ENCODE results near the gene LIF. TPM values are rescaled to one million over a fixed set of nuclear protein-coding genes. Genes with fewer than 3 reads are reported as not detected.

LIF gene
- total RNA-seq, 1 donor from 2014 or later = 0.16 TPM

GRCh38 chr22:30293026-30293425, 46.5 kb upstream of the LIF start:
- Histone ChIP-seq H3K27ac (replicated peaks) (peak overlapping the region; percentile 96), H3K27me3 (ENCODE audit: low read depth) (no peaks in the 10 kb centered on the region), H3K9me3 (replicated peaks) (no peaks in the 10 kb centered on the region), H3K4me1 (peaks cover 50% of the 10 kb centered on the region), H3K4me3 (no peak overlapping the region), H3K36me3 (peaks cover 62% of the 10 kb centered on the region)
- DNase-seq = no peak
- intact Hi-C loops (cut with micrococcal nuclease) = no loop called here
- TF ChIP-seq, protein P1, sequence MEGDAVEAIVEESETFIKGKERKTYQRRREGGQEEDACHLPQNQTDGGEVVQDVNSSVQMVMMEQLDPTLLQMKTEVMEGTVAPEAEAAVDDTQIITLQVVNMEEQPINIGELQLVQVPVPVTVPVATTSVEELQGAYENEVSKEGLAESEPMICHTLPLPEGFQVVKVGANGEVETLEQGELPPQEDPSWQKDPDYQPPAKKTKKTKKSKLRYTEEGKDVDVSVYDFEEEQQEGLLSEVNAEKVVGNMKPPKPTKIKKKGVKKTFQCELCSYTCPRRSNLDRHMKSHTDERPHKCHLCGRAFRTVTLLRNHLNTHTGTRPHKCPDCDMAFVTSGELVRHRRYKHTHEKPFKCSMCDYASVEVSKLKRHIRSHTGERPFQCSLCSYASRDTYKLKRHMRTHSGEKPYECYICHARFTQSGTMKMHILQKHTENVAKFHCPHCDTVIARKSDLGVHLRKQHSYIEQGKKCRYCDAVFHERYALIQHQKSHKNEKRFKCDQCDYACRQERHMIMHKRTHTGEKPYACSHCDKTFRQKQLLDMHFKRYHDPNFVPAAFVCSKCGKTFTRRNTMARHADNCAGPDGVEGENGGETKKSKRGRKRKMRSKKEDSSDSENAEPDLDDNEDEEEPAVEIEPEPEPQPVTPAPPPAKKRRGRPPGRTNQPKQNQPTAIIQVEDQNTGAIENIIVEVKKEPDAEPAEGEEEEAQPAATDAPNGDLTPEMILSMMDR (IDR thresholded peaks at IDR 0.05; ENCODE audit: borderline replicate concordance) = no peak

DNA sequence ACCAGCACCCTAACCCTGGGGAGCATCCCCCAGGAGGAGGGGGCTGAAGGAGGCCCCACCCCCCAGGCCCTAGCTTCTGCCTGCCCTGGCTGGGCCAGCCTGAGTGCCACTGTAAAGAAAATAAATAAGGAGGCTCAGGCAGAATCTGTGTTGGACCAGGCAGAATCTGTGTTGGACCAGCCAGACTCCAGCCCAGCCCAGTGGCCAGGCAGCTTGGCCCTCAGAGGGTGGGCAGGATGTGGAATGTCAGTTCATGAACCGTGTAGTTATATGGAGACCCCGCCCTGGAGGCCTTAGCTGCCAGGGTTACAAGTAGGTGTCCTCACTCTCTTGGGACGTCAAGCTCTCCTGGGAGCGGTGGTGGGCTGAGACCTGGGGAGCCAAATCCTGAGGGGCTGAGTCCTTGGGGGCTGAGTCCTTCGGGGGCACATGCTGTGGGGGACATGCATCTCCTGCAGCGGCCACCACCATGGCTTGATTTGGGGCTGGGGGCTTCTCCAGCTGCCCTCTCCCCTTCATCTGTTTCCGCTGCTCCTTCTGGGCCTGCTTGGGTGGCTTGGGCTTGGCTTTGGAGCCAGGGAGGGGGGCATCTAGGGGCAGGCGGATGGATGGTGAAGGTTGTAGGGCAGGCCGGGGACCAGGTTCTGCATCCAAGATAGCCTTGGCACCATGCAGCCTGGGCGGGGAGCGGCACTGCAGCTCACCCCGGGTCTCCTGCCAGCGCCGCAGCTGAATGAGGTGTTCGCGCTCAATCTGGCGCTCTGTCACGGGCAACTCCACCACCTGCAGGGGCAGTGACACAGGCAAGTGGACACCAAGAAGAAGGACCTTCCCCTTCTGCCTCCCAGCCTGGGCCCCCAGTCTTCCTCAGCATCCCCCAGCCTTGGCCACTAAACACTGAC, 45.8 kb upstream of the LIF start:
- Histone ChIP-seq H3K9me3 (replicated peaks) (no peaks in the 10 kb centered on the region), H3K36me3 (peaks cover 55% of the 10 kb centered on the region), H3K27me3 (ENCODE audit: low read depth) (no peaks in the 10 kb centered on the region), H3K27ac (replicated peaks) (peak overlapping the region; percentile 96), H3K4me1 (peaks cover 50% of the 10 kb centered on the region), H3K4me3 (no peak overlapping the region)
- TF ChIP-seq, protein P1 (IDR thresholded peaks at IDR 0.05; ENCODE audit: borderline replicate concordance) = no peak
- DNase-seq = no peak
- intact Hi-C loops (cut with micrococcal nuclease) = no loop called here

- intact Hi-C loops (cut with micrococcal nuclease) = no loop called here
- Histone ChIP-seq H3K9me3 (replicated peaks) (no peaks in the 10 kb centered on the region), H3K4me1 (peaks cover 54% of the 10 kb centered on the region), H3K27ac (replicated peaks) (peak overlapping the region; percentile 96), H3K27me3 (ENCODE audit: low read depth) (no peaks in the 10 kb centered on the region), H3K4me3 (no peak overlapping the region), H3K36me3 (peaks cover 51% of the 10 kb centered on the region)
- TF ChIP-seq, protein P1 (IDR thresholded peaks at IDR 0.05; ENCODE audit: borderline replicate concordance) = no peak
- DNase-seq = peak; percentile 86
Measured at GRCh38 chr22:30291058-30291892, 44.7 kb upstream of the LIF start.

DNA sequence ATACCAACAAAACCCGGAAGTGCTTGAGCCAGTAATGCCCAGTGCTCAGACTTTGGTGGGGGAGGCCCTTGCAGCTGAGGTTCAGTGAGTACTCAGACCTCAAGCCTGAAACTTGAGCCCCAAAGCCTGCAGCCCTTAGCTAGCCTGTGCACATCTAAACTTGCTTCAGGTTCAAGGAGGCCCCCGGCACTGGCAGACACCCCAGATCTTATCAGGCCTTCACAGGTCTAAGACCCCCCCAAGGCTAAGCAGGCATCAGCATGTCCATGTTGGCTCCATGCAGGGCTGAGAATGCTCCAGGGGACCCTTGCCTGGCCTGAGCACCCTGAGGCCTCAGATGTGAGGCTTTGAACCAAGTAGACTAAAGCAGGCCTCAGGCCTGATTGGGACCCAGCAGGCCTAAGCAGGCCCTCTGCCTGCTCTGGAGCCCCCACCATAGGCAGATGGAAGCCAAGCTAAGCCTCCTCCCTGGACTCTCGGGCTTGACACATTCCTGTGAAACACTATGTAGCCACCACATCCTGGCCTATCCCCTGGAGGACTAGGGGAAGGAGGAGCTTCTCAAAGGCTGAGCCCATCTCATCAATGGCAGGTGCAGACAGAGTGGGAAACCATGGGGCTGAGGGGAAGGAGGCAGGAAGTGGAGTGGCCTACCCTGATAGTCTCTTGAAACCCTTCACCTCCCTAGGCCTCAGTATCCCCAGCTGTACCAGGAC, 43.9 kb upstream of the LIF start:
- Histone ChIP-seq H3K9me3 (replicated peaks) (no peaks in the 10 kb centered on the region), H3K4me1 (peaks cover 54% of the 10 kb centered on the region), H3K36me3 (peaks cover 50% of the 10 kb centered on the region), H3K27me3 (ENCODE audit: low read depth) (no peaks in the 10 kb centered on the region), H3K4me3 (peak overlapping the region; percentile 92), H3K27ac (replicated peaks) (peak overlapping the region; percentile 96)
- intact Hi-C loops (cut with micrococcal nuclease) = no loop called here
- TF ChIP-seq, protein P1 (IDR thresholded peaks at IDR 0.05; ENCODE audit: borderline replicate concordance) = no peak
- peak; percentile 37 for DNase-seq

- DNase-seq = no peak
- Histone ChIP-seq H3K4me3 (peak overlapping the region; percentile 92), H3K27ac (replicated peaks) (peak overlapping the region; percentile 96), H3K27me3 (ENCODE audit: low read depth) (no peaks in the 10 kb centered on the region), H3K9me3 (replicated peaks) (no peaks in the 10 kb centered on the region), H3K4me1 (peaks cover 54% of the 10 kb centered on the region), H3K36me3 (peaks cover 50% of the 10 kb centered on the region)
- TF ChIP-seq, protein P1 (IDR thresholded peaks at IDR 0.05; ENCODE audit: borderline replicate concordance) = no peak
- intact Hi-C loops (cut with micrococcal nuclease) = no loop called here
Measured at GRCh38 chr22:30289980-30290313, 43.4 kb upstream of the LIF start.
